Measurements from ENCODE around the gene UBE2G1.

The UBE2G1 gene

DNA sequence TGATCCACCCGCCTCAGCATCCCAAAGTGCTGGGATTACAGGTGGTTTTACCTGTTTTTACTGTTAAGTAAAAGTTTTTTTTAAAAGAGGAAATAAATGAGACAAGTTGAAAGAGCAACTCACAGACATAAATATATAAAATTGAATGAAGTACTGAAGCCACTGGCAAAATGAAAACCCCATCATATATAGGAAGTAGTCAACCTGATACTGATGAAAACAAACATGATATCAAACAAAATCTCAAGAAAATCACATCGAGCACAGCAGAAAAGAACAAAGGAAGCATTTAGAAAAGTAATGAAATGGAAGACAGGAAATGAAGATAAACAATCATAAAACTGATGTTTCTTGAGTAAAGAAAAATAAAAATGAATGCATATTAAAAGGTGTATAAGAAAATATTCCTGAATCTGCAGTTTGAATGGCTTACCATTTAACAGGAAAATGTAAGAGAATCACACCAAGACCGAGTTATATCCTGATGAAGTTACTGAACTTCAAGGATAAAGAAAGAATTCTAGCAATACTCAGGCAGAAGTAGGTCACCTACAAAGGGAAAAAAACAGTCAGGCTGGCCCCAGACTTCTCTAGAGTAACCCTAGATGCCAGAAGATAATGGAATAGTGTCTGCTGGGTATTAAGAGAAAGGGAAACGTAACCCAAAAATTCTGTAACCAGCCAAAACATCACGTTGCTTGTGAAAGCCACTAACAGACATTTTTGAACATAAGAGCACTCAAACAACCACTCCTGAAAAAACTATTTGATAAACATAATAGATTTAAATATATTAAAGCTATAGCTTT is 31.5 kb downstream of the UBE2G1 start:
- DNase-seq (ENCODE audit: low read depth in 1 of 2, low spot score in 1 of 2): no peak

DNA sequence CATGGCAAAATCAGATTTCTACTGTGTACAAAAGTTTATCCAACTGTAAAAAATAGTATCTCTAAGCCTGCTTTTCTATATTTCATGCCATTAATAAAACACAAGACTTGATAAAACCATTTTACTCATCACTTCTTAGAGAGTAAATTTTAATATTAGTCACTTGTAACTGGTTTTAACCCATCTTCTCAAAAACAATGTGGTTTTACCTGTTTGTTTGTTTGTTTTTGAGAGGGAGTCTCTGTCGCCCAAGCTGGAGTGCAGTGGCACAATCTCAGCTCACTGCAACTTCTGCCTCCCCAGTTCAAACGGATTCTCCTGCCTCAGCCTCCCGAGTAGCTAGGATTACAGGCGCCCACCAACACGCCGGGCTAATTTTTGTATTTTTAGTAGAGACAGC is 32.1 kb downstream of the UBE2G1 start:
- DNase-seq (ENCODE audit: low read depth in 1 of 2, low spot score in 1 of 2): no peak

DNA sequence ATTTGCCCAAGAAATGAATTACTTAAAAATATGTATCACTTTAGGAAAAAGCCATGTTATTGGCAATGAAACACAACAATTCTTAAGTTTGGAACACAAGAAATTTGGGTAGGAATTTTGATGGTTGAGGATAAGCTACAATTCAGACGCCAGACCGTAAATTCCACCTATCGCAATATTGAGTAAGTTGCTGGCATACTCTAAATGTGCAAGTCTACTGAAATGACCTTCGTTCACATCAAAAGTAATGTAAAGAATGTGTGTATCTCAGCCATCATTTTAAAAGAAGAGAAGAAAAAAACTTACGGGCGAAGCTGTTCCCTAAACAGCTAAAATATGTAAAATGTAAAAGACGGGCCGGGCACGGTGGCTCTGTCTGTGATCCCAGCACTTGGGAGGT is 33.4 kb downstream of the UBE2G1 start:
- DNase-seq (ENCODE audit: low read depth in 1 of 2, low spot score in 1 of 2): no peak

DNA sequence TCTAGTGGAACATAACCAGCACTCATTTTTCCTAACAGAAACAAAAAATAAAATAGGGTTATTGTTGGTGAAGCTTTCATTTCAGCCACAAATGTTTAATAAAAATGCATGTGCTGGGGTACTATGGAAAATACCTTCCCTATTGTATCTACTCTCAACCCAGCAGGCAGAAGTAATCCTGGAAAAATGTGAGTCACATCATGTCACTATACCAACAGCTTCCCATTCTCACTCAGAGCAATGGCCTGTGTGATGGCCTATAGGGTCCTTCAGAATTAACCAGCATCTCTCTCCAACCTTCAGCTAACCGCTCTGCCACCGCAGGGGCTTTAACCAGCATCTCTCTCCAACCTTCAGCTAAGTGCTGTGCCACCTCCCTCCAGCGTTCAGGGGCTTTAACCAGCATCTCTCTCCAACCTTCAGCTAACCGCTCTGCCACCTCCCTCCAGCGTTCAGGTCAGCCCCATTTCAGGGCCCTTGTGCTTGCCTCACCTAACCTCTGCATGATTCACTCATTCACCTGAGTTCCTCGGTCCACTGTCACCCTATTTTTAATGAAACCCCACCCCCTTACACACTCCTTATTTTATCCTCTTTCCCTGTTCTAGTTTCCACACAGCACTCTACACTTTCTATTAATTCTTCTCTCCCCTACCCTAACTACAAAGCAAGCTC is 34.0 kb downstream of the UBE2G1 start:
- DNase-seq (ENCODE audit: low read depth in 1 of 2, low spot score in 1 of 2): no peak

DNA sequence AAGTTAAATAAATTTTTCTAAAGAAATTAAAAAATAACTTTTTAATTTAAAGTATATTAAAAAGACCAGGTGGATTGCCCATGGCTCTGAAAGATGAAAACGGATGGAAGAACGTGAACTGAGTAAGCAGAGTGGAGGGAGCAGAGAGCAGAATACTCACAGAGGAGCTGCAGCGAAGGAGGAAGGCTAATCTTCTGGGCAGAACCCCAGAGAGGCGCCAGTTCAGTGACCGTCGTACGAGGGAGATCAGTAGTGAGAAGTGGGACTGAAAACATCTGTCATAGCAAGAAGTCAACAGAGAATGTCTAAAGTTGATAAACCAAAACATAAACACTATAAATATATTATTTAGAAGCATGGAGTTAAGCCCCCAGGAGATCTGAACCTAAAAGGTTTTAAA is 34.9 kb downstream of the UBE2G1 start:
- no peak for DNase-seq (ENCODE audit: low read depth in 1 of 2, low spot score in 1 of 2)

DNA sequence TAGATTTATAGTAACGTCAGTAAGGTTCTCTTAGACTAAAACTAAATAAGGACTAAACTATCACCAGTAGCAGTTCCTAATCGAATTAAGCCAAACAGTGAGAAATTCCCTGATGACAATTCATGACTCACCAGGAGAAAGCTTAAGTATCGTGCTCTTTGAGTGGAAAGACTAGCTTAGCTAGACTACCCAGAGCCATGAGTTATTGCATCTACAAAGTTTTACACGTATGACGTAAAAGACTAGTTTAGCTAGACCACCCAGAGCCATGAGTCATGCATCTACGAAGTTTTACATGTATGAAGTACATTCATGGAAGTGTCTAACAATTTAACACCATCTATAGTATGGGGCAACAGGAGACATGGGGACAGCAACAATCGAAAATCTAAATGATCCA is 36.6 kb downstream of the UBE2G1 start:
- no peak for DNase-seq (ENCODE audit: low read depth in 1 of 2, low spot score in 1 of 2)

DNA sequence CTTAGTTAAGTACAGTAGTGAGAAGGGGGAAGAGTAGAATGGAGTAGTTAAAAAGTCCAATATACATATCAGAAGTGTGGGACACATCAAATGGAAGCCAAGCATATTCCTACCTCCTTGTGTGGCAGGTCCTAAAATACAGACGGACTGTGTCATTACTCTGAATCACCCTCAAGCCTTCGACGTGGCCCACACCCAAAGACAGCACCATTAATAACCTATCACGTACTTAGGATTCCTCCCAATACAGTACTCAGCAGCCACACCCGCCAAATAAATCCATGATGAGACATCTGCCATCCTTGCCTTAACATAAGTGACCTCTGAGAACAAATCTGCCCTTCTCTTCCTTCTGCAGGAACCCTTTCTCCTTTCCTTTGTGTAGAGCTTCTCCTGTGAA is 38.9 kb downstream of the UBE2G1 start:
- DNase-seq (ENCODE audit: low read depth in 1 of 2, low spot score in 1 of 2): no peak

DNA sequence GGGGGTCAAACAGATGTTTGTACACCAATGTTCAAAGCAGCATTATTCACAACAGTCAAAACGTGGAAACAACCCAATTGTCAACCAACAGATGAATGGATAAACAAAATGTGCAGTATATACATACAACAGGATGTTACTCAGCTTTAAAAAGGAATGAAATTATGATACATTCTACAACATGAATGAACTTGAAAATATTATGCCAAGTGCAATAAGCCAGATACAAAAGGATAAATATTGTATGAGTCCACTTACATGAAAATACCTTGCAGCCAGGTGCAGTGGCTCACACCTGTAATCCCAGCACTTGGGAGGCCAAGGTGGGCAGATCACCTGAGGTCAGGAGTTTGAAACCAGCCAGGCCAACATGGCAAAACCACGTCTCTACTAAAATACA is 39.9 kb downstream of the UBE2G1 start:
- DNase-seq (ENCODE audit: low read depth in 1 of 2, low spot score in 1 of 2): no peak

DNA sequence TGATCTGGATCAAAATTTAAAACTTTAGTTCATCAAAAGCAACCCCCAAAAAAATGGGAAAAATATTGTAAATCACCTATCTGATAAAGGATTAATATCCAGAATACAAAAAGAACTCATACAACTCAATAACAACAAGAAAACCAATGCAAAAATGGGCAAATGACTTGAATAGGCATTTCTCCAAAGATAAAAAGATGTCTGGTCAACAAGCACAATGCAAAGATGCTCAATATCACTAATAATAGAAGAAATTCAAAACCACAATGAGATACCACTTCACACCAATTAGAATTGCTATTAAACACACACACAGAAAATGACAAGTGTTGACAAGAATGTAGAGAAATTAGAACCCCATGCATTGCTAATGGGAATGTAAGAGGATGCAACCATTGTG is 40.4 kb downstream of the UBE2G1 start:
- no peak for DNase-seq (ENCODE audit: low read depth in 1 of 2, low spot score in 1 of 2)

DNA sequence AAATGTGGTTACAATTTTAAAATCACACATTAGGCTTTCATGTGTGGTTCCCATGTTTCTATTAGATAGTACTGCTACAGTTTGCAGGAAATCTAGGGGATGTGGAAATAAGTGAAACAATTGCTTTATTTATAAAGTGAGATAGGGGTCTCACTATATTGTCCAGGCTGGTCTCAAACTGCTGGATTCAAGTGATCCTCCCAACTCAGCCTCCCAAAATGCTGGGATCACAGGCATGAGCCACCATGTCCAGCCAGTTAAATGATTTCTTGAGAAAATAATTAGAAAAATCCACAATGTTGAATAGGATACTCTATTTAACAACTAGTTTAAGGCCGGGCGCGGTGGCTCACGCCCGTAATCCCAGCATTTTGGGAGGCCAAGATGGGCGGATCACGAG is 42.0 kb downstream of the UBE2G1 start:
- DNase-seq (ENCODE audit: low read depth in 1 of 2, low spot score in 1 of 2): no peak

DNA sequence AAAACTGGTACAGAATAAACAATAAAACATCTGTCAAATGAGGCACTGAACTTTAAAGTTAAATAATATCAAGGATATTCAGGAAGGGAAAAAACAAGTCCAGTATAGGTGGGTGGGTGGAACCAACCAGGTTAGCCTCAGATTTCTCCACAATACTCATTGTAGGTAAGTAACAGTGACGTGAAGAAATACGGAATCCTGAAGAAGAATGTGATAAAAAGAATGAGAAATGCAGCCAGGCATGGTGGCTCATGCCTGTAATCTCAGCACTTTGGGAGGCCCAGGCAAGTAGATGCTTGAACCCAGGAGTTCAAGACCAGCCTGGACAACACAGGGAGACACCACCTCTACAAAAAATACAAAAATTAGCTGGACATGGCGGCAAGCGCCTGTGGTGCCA is 47.3 kb downstream of the UBE2G1 start:
- no peak for DNase-seq (ENCODE audit: low read depth in 1 of 2, low spot score in 1 of 2)

DNA sequence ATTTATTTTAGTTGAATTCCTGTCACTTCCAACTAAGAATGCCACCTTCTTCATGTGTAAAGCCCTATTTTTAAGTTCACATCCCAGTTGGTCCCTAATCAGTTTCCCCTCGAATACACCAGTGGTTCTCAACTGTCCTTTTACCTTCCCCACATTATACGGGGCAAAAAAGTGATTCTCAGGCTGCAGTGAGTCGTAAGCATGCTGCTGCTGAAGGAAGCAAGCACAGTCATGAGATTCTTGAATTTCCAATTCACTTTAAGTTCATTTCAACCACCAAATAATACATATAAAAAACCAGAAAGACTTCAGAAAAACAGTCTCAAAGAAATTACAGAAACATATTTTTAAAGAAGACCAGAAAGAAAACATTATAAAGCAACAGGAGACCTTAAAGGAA is 47.9 kb downstream of the UBE2G1 start:
- DNase-seq (ENCODE audit: low read depth in 1 of 2, low spot score in 1 of 2): no peak

DNA sequence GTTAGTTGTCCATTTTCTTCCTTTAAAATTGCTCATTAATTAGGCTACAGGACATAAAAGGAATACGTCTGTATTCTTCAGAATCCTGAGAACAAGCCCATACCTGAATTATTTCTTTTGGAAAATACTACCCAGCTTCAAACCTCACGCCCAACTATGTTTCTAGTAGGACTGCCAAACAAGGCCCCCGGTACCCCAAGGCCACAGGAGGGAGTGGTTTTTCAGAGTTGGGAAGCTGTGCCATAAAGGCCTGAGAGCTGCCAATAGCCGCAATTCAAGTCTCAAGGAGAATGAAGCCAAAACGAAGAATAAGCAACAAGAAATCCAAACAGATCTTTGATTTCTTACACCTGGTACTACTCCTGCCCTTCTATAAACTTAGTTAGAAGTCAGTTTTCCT is 48.3 kb downstream of the UBE2G1 start:
- DNase-seq (ENCODE audit: low read depth in 1 of 2, low spot score in 1 of 2): no peak

DNA sequence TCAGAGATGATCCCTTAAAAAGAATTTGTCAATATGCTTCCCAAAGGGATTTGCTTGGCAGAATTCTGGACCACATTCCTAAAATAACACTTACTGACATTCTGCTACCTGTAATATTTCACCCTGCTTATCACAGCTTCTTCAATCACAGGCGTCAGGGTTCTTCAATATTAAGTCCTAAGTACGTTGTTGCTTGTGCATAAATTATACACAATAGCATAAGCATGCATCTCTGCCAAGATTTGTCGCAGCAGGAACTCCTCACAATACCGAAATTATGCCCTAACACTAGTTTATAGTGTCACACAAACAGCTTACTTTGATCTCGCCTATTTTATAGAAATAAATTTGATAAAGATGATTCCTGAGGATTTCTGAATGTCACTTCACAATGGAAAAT is 48.9 kb downstream of the UBE2G1 start:
- DNase-seq (ENCODE audit: low read depth in 1 of 2, low spot score in 1 of 2): no peak

DNA sequence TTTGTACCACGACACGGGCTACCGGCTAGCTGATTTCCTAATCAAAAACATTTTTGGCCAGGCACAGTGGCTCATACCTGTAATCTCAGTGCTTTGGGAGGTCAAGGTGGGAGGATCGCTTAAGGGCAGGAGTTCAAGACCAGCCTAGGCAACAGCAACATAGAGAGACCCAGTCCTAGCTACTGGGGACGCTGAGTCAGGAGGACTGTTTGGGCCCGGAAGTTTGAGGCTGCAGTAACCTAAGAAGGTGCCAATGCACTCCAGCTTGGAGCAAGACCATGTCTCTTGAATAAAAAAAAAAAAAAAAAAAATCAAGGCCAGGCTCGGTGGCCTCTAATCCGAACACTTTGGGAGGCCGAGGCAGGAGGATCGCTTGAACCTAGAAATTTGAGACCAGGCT is 49.8 kb downstream of the UBE2G1 start:
- no peak for DNase-seq (ENCODE audit: low read depth in 1 of 2, low spot score in 1 of 2)

DNA sequence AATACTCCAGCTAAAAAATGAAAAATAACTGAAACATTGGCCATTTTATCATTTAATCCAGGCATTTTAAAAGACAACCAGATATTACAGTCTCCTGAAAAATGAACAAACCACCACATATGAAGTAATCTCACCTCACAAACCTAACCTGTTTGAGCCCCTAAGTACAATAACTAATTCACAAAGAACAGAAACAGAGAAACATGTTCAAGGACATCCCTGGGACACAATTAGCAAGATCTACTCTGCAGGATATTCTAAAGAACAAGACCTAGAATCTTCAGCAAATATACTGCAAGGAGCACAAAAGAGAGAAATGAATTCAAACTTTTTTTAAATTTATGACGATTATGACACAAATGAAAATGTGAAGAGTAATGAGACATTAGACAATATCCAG is 51.9 kb downstream of the UBE2G1 start:
- no peak for DNase-seq (ENCODE audit: low read depth in 1 of 2, low spot score in 1 of 2)

DNA sequence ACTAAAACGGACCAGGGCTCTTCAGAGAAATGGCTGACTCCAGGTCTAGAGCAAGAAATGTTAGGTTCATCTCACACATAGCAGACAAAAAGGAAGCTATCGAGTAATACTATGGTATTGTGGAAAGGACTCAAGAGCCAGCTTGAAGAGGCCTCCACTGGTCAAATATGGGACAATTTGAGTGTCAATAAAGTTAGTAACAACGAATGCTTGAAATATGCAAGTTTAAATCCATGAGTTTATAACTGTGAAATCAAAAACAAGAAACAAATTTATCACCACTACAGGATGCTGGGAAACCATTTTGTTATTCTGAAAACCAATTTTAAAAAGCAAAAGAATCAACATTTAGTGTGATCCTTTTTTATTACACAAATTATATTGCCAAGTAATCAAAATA is 52.3 kb downstream of the UBE2G1 start:
- no peak for DNase-seq (ENCODE audit: low read depth in 1 of 2, low spot score in 1 of 2)

DNA sequence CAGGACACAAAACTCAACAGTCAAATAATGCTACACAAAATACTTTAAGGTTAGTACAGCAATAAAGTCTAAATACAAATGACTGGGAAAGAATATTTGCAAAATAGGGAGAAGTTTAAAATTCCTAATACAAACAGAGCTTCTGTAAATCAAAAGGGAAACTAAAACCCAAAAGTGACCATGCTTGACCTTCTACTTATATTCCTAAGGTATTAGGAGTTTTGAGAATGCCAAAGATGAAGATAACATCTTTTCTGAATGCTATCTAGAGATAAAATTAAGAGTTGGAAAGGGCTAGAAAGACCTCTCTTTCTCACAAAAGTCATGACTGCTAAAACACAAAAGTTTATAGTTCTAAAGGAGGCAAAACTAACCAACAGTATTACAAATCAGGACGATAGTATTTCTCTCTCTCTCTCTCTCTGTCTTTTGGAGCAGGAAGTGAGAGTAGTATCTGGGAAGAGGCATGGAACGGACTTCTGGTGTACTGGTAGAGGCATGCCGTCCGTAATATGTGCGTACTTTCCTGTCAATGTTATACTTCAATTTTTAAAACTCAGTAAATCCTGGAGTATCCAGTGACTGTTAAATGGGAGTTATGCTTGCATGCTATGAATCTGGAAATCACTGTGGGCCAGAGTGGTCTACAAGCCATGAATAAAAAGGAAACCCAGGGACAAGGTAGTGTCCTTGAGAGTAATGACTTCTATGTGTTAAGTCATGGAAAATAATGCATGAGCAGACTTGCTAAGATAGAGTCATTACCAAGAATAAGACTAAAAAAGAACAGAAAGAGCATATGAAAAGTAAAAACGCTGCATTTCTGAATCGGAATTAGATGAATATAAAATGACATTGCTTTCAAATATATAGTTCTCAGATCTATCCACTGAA is 53.0 kb downstream of the UBE2G1 start:
- no peak for DNase-seq (ENCODE audit: low read depth in 1 of 2, low spot score in 1 of 2)

DNA sequence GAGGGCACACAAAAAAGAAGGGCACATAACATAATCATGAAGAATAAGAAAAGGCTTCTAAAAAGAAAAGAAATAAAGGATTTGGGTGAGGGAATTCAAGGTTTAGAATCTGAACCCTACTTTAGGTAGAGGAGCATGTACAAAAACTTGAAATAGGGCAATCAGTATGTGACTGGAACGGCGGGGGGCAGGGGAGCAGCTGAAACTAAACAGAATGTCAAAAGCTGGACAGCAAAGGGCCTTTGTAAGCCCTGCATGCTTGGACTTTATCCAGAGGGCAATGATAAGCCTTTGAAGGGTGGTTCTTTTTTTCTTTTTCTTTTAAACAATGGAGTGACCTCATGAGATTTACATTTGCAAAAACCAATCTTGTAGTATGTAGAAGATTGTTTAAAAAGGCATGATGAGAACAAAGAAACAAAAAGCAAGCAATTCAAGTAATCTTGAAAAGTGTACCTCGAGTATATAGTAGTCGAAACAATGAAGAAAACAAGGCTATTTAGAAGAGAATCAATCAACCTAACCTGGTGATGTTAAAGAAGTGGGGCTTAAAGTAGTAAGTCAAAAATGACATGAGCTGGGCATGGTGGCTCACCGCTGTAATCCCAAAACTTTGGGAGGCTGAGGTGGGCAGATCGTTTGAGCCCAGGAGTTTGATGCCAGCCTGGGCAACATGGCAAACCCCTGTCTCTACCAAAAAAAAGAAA is 56.0 kb downstream of the UBE2G1 start:
- DNase-seq (ENCODE audit: low read depth in 1 of 2, low spot score in 1 of 2): no peak

DNA sequence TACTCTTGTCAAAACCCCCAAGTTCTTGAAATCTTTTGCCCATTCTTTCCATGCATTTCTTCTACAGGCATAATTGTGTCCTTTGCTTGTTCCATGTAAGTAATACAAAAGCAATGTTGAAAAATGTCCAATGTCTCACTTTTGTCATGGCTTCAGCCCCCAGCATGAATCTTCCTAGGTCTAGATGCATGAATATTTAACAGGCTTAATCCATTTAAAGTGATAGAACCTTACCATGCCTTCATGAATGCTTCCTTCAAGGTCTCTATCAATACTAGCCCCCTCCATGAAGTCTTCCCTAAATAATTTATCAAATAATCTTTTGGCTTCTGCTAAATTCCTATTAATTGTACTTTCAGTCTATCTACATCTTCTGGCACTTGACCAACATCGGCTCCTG is 56.6 kb downstream of the UBE2G1 start:
- DNase-seq (ENCODE audit: low read depth in 1 of 2, low spot score in 1 of 2): no peak

DNA sequence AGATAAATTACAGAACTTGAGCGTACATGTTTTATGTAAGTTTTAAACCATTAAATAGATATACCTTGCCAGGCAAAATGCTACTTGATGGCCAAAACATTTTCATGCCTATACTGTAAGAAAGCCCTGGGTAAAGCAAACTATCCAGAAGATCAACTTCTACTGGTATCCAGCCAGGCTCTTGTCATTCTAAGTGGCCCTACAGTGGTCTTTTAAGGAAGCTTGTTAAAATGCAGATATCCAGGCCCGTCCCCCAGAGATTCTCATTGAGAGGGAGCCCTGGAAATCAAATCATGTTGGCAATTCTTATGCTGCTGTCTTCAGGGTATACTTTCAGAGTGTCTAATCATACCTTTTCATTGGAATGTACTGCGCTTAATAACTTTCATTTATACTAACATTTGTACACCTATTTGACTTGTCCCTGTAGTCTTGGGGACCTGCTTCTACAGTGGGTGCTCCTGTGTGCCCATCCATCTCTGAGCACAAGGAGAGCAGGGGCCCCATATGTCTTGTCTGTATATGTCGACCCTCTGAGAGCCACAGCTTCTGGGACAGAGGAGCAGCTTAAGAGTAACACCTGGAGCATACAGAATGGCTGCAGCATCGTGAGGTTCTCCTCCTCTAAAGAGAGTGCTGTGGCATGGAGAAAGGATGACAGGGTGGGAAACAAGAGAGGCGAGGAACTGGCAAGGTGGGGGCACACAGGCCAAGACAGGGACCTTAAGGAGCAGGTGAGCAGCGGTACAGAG is 59.1 kb downstream of the UBE2G1 start:
- no peak for DNase-seq (ENCODE audit: low read depth in 1 of 2, low spot score in 1 of 2)
